ENCODE measurements around the gene GSTO1.

- TF ChIP-seq CTCF (IDR thresholded peaks at IDR 0.05; ENCODE audit: low read depth, low read length) (no peak), EZH2phosphoT487 (IDR thresholded peaks at IDR 0.05; ENCODE audit: low read depth) (no peak)
These were observed 27.0 kb downstream of the GSTO1 start for GRCh38 chr10:104281694-104282093.

Measured in OCI-LY3 (cell line).